ENCODE results near the gene SORCS2.

GRCh38 chr4:7546809-7547367 lies 354.6 kb downstream of the SORCS2 start:
- TF ChIP-seq CTCF (conservative IDR thresholded peaks at IDR 0.05; ENCODE audit: low read depth, low read length) (no peak), RAD21 (IDR thresholded peaks at IDR 0.05; ENCODE audit: low read length) (no peak), MAFK (IDR thresholded peaks at IDR 0.05; ENCODE audit: low read depth, low read length) (no peak), FOS (IDR thresholded peaks at IDR 0.05; ENCODE audit: low read depth, low read length) (no peak), POLR2A (IDR thresholded peaks at IDR 0.05; ENCODE audit: low read depth, low read length) (no peak), USF2 (IDR thresholded peaks at IDR 0.05; ENCODE audit: low read depth, low read length) (no peak), SMC3 (IDR thresholded peaks at IDR 0.05; ENCODE audit: low read depth, low read length) (no peak), BHLHE40 (IDR thresholded peaks at IDR 0.05; ENCODE audit: low read depth, low read length) (no peak)
